Right lobe of liver (tissue), 4 donors: Measurements from ENCODE around the gene MCRS1.

Experiments
- CTCF ChIP-seq, 4 donors: fragments of 200-600 bp in 3 of 4; fragments of 450-650 bp in 1 of 4; IDR thresholded peaks; one replicate each; pipeline versions ENCODE4 v1.5.1 to v1.8.0; 2016 to 2022; ENCODE audit warnings: antibody characterized with exemption in 4 of 4, mild to moderate bottlenecking in 2 of 4
- POLR2A ChIP-seq: fragments of 450-650 bp; IDR thresholded peaks from one replicate; pipeline ENCODE4 v1.6.1; 2017; ENCODE audit warnings: antibody characterized with exemption, mild to moderate bottlenecking
- donor health status: DM: no; HTN: no; CAD: no.
- donor health status: DM: no; HTN: no; CAD: no.
- donor health status: DM: no; HTN: yes; CAD: no.

DNA sequence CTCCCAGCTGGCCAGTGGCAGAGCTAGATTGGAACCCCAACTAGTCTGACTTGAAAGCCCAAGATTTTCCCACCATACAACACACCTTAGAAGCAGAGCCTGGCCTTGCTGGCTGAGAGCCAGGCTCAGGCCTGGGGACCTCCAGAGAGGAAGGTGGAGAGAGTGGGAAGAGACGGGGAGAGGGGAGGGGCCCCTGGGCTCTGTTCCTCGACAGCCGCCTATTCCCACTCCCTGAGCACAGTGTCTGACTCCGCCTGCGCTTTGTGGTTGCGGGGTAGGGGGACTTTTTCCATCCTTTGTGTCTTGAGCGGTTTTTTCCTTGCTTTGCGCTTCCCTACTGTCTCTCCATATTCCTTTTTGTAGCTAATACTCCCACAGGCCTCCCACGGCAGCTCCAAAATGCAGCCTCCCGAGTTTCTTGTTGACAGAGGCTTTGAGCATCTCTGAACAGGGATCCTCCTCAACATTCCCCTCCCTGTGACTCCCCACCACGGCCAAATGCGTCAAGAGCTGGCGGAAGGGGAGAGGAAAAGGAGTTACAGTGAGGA is 33.1 kb downstream of the MCRS1 start:
- no peak for TF ChIP-seq CTCF (IDR thresholded peaks at IDR 0.05)
- no peak for TF ChIP-seq POLR2A
